ENCODE results near the gene RAD51B. TPM values are rescaled to one million over a fixed set of nuclear protein-coding genes. Genes with fewer than 3 reads are reported as not detected.

The RAD51B gene
- polyA plus RNA-seq, 1 experiment = 6.6 TPM

- Histone ChIP-seq H3K9me3 (ENCODE audit: control insufficient read depth, insufficient read depth, low read length) (no peaks in the 10 kb centered on the region), H3K4me3 (ENCODE audit: low read depth, low read length) (no peak overlapping the region), H3K27ac (ENCODE audit: low read depth, low read length) (no peak overlapping the region), H3K27me3 (ENCODE audit: control insufficient read depth, insufficient read depth, low read length) (no peaks in the 10 kb centered on the region)
- POLR2A ChIA-PET = no interaction called here
- TF ChIP-seq CTCF (IDR thresholded peaks at IDR 0.05; ENCODE audit: low read depth, low read length) = no peak
- DNase-seq (ENCODE audit: low read depth, low spot score) = no peak
- CTCF ChIA-PET = no interaction called here
Measured at GRCh38 chr14:68471964-68472508, 652.5 kb downstream of the RAD51B start.

GRCh38 chr14:68473069-68473468, 653.5 kb downstream of the RAD51B start:
- CTCF ChIA-PET = no interaction called here
- Histone ChIP-seq H3K4me3 (ENCODE audit: low read depth, low read length) (no peak overlapping the region), H3K9me3 (ENCODE audit: control insufficient read depth, insufficient read depth, low read length) (no peaks in the 10 kb centered on the region), H3K27me3 (ENCODE audit: control insufficient read depth, insufficient read depth, low read length) (no peaks in the 10 kb centered on the region), H3K27ac (ENCODE audit: low read depth, low read length) (no peak overlapping the region)
- POLR2A ChIA-PET = no interaction called here
- DNase-seq (ENCODE audit: low read depth, low spot score) = no peak
- TF ChIP-seq CTCF (IDR thresholded peaks at IDR 0.05; ENCODE audit: low read depth, low read length) = no peak

- no peak for TF ChIP-seq CTCF (IDR thresholded peaks at IDR 0.05; ENCODE audit: low read depth, low read length)
- no peak for DNase-seq (ENCODE audit: low read depth, low spot score)
- Histone ChIP-seq H3K9me3 (ENCODE audit: control insufficient read depth, insufficient read depth, low read length) (no peaks in the 10 kb centered on the region), H3K4me3 (ENCODE audit: low read depth, low read length) (no peak overlapping the region), H3K27ac (ENCODE audit: low read depth, low read length) (no peak overlapping the region), H3K27me3 (ENCODE audit: control insufficient read depth, insufficient read depth, low read length) (no peaks in the 10 kb centered on the region)
- ChIA-PET POLR2A (no interaction called here), CTCF (no interaction called here)
Measured at GRCh38 chr14:68473794-68474193, 654.2 kb downstream of the RAD51B start.

- POLR2A ChIA-PET = no interaction called here
- CTCF ChIA-PET = no interaction called here
- no peak overlapping the region for H3K27ac ChIP-seq (ENCODE audit: low read depth, low read length)
- no peak for DNase-seq (ENCODE audit: low read depth, low spot score)
- H3K4me3 ChIP-seq (ENCODE audit: low read depth, low read length) = no peak overlapping the region
- H3K9me3 ChIP-seq (ENCODE audit: control insufficient read depth, insufficient read depth, low read length) = no peaks in the 10 kb centered on the region
- TF ChIP-seq CTCF (IDR thresholded peaks at IDR 0.05; ENCODE audit: low read depth, low read length) = no peak
- no peaks in the 10 kb centered on the region for H3K27me3 ChIP-seq (ENCODE audit: control insufficient read depth, insufficient read depth, low read length)
Measured at GRCh38 chr14:68474741-68475140, 655.2 kb downstream of the RAD51B start.

- Histone ChIP-seq H3K4me3 (ENCODE audit: low read depth, low read length) (no peak overlapping the region), H3K27ac (ENCODE audit: low read depth, low read length) (no peak overlapping the region), H3K9me3 (ENCODE audit: control insufficient read depth, insufficient read depth, low read length) (no peaks in the 10 kb centered on the region), H3K27me3 (ENCODE audit: control insufficient read depth, insufficient read depth, low read length) (no peaks in the 10 kb centered on the region)
- no peak for TF ChIP-seq CTCF (IDR thresholded peaks at IDR 0.05; ENCODE audit: low read depth, low read length)
- ChIA-PET POLR2A (interaction anchor here (1.0 kb wide), 1 partner anchor 9 kb away, joined by 3 read pairs; no protein-coding TSS in a partner anchor), CTCF (no interaction called here)
- no peak for DNase-seq (ENCODE audit: low read depth, low spot score)
Measured at GRCh38 chr14:68475802-68476201, 656.2 kb downstream of the RAD51B start.

All from AG04450 (cell line).